HCT116 (cell line): ENCODE measurements around the gene RAD9A. TPM values are rescaled to one million over a fixed set of nuclear protein-coding genes. Genes with fewer than 3 reads are reported as not detected.
A peak's percentile ranks its signal among the peaks of the same experiment; 100 is the strongest.

Experiments used
- ATAC-seq: fragments of 200-7000 bp; cut with Tn5 transposase; 2 replicates; pipeline ENCODE4 v1.9.1; 2020; ENCODE audit warnings: mild to moderate bottlenecking, moderate library complexity
- BruUV-seq: library from RNA; stranded (reverse); fragments of 400-500 nt; replicated peaks from 2 replicates; lab custom pipeline; 2021; lab: Mats Ljungman, UMichigan
- CTCF ChIA-PET: fragments of 300-600 bp; sonication (Branson Sonifier 250); formaldehyde crosslinking; loops from one replicate; lab custom pipeline; 2021; ENCODE audit warnings: antibody characterized with exemption; lab: Charles Lee
- POLR2A ChIA-PET: fragments of 300-600, 350-600 bp; sonication (Branson Sonifier 250); formaldehyde crosslinking; loops from one replicate; lab custom pipeline; 2021; ENCODE audit warnings: antibody characterized with exemption; lab: Charles Lee
- RAD21 ChIA-PET, 2 experiments: fragments of 300-600 bp; sonication (Branson Sonifier 250); formaldehyde crosslinking; loops; one replicate each; lab custom pipeline; 2023; ENCODE audit warnings: low total read pairs in 2 of 2; ENCODE audit not compliant: uncharacterized antibody in 2 of 2, unreplicated experiment in 2 of 2, low non-redundant PET in 1 of 2; lab: Charles Lee
- DNase-seq: peaks from one replicate; pipeline ENCODE4 v3.0.0-alpha.2; 2010; ENCODE audit warnings: low read depth, low spot score
- H2AFZ ChIP-seq: fragments of 200-600 bp; shearing (Covaris generic), sonication (generic); 2 replicates; pipeline ENCODE4 v1.6.1; 2017; ENCODE audit warnings: low read depth, mixed run types, mixed read lengths, antibody characterized with exemption, low read length; ENCODE audit not compliant: poor library complexity, severe bottlenecking
- H3K27ac ChIP-seq: 2 replicates; pipeline ENCODE4 v1.5.1; 2012; ENCODE audit warnings: low read depth, low read length
- H3K27me3 ChIP-seq: fragments of 200-600 bp; sonication (generic); 2 replicates; pipeline ENCODE4 v1.6.1; 2016; ENCODE audit warnings: mixed run types, low read length, mixed read lengths; ENCODE audit not compliant: insufficient read depth
- H3K36me3 ChIP-seq, 2 experiments: fragments of 200-500 bp in 1 of 2; fragments of 200-600 bp in 1 of 2; sonication (Bioruptor generic) in 1 of 2; sonication (generic) in 1 of 2; 2 replicates each; pipeline versions ENCODE4 v1.5.1 to v1.6.1; 2014 to 2016; ENCODE audit warnings: low read length in 2 of 2, inconsistent platforms in 1 of 2, mixed read lengths in 1 of 2, mixed run types in 1 of 2; ENCODE audit not compliant: insufficient read depth in 2 of 2, control insufficient read depth in 1 of 2
- H3K4me1 ChIP-seq, 2 experiments: fragments of 200-600 bp in 1 of 2; sonication (generic) in 1 of 2; 2 replicates each; pipeline versions ENCODE4 v1.5.1 to v1.6.1; 2012 to 2017; ENCODE audit warnings: low read length in 2 of 2, inconsistent platforms in 1 of 2, mild to moderate bottlenecking in 1 of 2, mixed read lengths in 1 of 2, mixed run types in 1 of 2, moderate library complexity in 1 of 2; ENCODE audit not compliant: insufficient read depth in 2 of 2, control insufficient read depth in 1 of 2
- H3K4me2 ChIP-seq: fragments of 200-600 bp; sonication (generic); 2 replicates; pipeline ENCODE4 v1.6.1; 2017; ENCODE audit warnings: mixed run types, low read length, mixed read lengths
- H3K4me3 ChIP-seq, 2 experiments: fragments of 200-600 bp in 1 of 2; sonication (generic) in 1 of 2; replicated peaks in 1 of 2; 2 replicates each; pipeline ENCODE4 v1.5.1; 2011 to 2016; ENCODE audit warnings: low read length in 2 of 2, control low read depth in 1 of 2, low read depth in 1 of 2, mild to moderate bottlenecking in 1 of 2, mixed read lengths in 1 of 2, mixed run types in 1 of 2
- H3K79me2 ChIP-seq: fragments of 200-600 bp; sonication (generic); 2 replicates; pipeline ENCODE4 v1.6.1; 2017; ENCODE audit warnings: mild to moderate bottlenecking, mixed run types, low read length, moderate library complexity, mixed read lengths; ENCODE audit not compliant: insufficient read depth
- H3K9ac ChIP-seq: fragments of 200-600 bp; sonication (generic); 2 replicates; pipeline ENCODE4 v1.6.1; 2016; ENCODE audit warnings: low read length, mixed read lengths
- H3K9me2 ChIP-seq: fragments of 200-600 bp; sonication (generic), shearing (Covaris generic); 2 replicates; pipeline ENCODE4 v1.6.1; 2017; ENCODE audit warnings: mixed run types, mild to moderate bottlenecking, moderate library complexity; ENCODE audit not compliant: insufficient read depth
- H3K9me3 ChIP-seq, 2 experiments: fragments of 200-500 bp in 1 of 2; fragments of 200-600 bp in 1 of 2; sonication (Bioruptor generic) in 1 of 2; sonication (generic) in 1 of 2; 2 replicates each; pipeline ENCODE4 v1.6.1; 2014 to 2017; ENCODE audit warnings: low read length in 2 of 2, mixed read lengths in 2 of 2, inconsistent platforms in 1 of 2, low read depth in 1 of 2, mild to moderate bottlenecking in 1 of 2, mixed run types in 1 of 2, moderate library complexity in 1 of 2; ENCODE audit not compliant: control insufficient read depth in 1 of 2, insufficient read depth in 1 of 2
- H4K20me1 ChIP-seq: fragments of 200-600 bp; sonication (generic), shearing (Covaris generic); 2 replicates; pipeline ENCODE4 v1.6.1; 2017; ENCODE audit warnings: mixed run types, mild to moderate bottlenecking, moderate library complexity; ENCODE audit not compliant: insufficient read depth
- CBX3 ChIP-seq: IDR thresholded peaks from 2 replicates; pipeline ENCODE4 v1.6.1; 2012; ENCODE audit warnings: low read depth
- EZH2phosphoT487 ChIP-seq: fragments of 200-600 bp; IDR thresholded peaks from 2 replicates; pipeline ENCODE4 v1.6.1; 2018; ENCODE audit warnings: antibody characterized with exemption, borderline replicate concordance
- FOSL1 ChIP-seq: IDR thresholded peaks from 2 replicates; pipeline ENCODE4 v1.6.1; 2012; ENCODE audit warnings: low read depth
- POLR2A ChIP-seq: IDR thresholded peaks from 2 replicates; pipeline ENCODE4 v1.7.0; 2011; ENCODE audit warnings: borderline replicate concordance; ENCODE audit not compliant: insufficient read depth, insufficient read length; ENCODE audit errors: extremely low read depth
- SIN3A ChIP-seq: IDR thresholded peaks from 2 replicates; pipeline ENCODE4 v1.6.1; 2012; ENCODE audit warnings: low read depth
- SP1 ChIP-seq: IDR thresholded peaks from 2 replicates; pipeline ENCODE4 v1.6.1; 2012; ENCODE audit warnings: low read depth
- TCF7L2 ChIP-seq: IDR thresholded peaks from 2 replicates; pipeline ENCODE4 v1.7.0; 2011; ENCODE audit warnings: borderline replicate concordance, inconsistent platforms; ENCODE audit not compliant: insufficient read depth, insufficient read length; ENCODE audit errors: extremely low read depth
- YY1 ChIP-seq: IDR thresholded peaks from 2 replicates; pipeline ENCODE4 v1.6.1; 2011; ENCODE audit warnings: low read length, low read depth, moderate library complexity, mild to moderate bottlenecking; ENCODE audit not compliant: insufficient replicate concordance; ENCODE audit errors: extremely low read depth
- ZNF274 ChIP-seq: fragments of 200-500 bp; sonication (Bioruptor generic); IDR thresholded peaks from 2 replicates; pipeline ENCODE4 v1.6.1; 2014; ENCODE audit warnings: mild to moderate bottlenecking, low read depth, low read length, inconsistent platforms
- intact Hi-C: fragments of 100-400 bp; cut with micrococcal nuclease; formaldehyde crosslinking; loops from 2 replicates; pipeline ENCODE4 v1.10.0; 2022
- total RNA-seq: library from RNA; stranded (reverse); gene quantifications from one replicate; pipeline ENCODE4 v1.2.1, GENCODE V29; 2021; ENCODE audit not compliant: unreplicated experiment

Gene RAD9A
- total RNA-seq, 1 experiment from 2014 or later: 49.8 TPM

DNA sequence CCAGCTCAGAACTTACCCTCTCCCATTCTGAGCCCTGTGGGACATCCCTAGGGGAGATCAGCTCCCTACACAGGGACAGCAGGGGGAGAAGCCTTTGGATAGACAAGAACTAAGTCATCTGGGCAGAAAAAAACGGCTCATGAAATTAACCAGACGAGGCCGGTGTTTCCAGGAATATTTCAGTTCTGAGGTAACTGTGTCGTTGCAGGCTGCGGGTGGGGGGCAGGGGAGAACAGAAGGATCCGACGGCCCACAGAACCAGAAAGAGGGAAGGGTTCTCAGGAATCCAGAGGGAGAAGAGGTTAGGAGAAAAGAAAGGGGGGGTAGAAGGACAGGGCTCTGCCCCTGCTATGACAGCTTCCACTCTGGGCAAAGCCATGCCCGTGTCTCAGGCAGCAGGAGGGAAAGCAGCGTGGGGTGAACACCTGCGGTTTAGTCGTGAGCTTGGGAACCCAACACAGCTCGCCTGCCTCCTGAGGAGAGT lies 21.9 kb upstream of the RAD9A start:
- DNase-seq (no peak), ATAC-seq (no peak)
- Histone ChIP-seq H3K9me3 (no peaks in the 10 kb centered on the region), H3K9me2 (no peaks in the 10 kb centered on the region), H2AFZ (no peak overlapping the region), H3K4me3 (no peak overlapping the region), H3K9ac (no peak overlapping the region), H3K4me1 (peaks cover 21 to 65% of the 10 kb centered on the region in 2 experiments), H3K36me3 (peaks cover 0 to 5% of the 10 kb centered on the region in 2 experiments; a peak in 1 of 4 replicates), H4K20me1 (no peaks in the 10 kb centered on the region), H3K27ac (no peak overlapping the region), H3K27me3 (no peaks in the 10 kb centered on the region), H3K4me2 (no peak overlapping the region), H3K79me2 (peaks cover 58% of the 10 kb centered on the region)
- intact Hi-C loops: no loop called here
- BruUV-seq: no TSS peak
- no peak for TF ChIP-seq ZNF274
- no peak for TF ChIP-seq CBX3
- TF ChIP-seq FOSL1: no peak
- RAD21 ChIA-PET: interaction anchor here (0.6 to 3.3 kb wide), 3 partner anchors 8 to 12 kb away, joined by 3 to 15 read pairs (median 6); no protein-coding TSS in a partner anchor
- CTCF ChIA-PET: interaction anchor here (0.7 to 15.5 kb wide), 3 partner anchors 12 to 17 kb away, joined by 3 to 456 read pairs (median 44); partner anchors contain the start of gene POLD4
- POLR2A ChIA-PET: interaction anchor here (3.5 to 15.1 kb wide), 2 partner anchors 8 to 15 kb away, joined by 15 to 210 read pairs; partner anchors contain the start of gene POLD4

DNA sequence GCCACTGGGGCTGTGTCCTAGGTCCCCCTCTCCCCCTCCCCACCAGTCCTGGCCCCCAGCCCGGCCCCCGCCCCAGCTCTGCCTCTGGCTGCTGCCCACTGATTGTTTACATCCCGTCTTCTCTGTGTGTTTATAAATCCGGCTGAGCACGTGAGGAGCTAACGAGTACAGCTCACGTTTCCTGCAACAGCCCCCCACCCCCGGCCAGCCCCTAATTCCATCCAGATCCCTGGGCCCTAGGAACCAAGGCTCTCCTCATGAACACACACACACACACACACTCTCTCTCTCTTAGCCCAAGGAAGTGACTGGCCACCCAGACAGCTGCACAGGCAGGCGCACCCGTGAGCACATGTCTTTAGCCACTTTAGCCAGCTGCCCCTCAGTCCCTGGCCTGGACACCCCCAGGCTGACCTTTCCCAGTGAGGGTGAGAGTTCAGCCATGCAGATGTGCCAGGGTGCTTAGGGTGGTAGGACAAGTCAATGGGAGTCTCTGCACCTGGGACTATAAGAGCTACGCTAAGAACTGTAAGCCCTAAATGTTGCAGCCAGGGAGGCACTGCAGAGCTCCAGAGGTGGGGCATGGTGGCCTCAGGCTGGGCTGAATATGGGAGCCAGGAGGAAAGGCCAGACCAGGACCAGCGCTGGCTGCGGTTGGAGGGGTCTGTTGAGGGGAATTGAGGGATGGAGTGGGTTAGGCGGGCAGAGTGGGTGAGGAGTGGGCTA lies 21.3 kb upstream of the RAD9A start:
- POLR2A ChIA-PET: interaction anchor here (2.0 to 15.1 kb wide), 3 partner anchors 9 to 16 kb away, joined by 7 to 210 read pairs (median 15); partner anchors contain the start of gene POLD4

More for the DNA sequence above, 21.3 kb upstream of the RAD9A start:
- CTCF ChIA-PET: interaction anchor here (0.7 to 15.5 kb wide), 3 partner anchors 11 to 17 kb away, joined by 3 to 456 read pairs (median 44); partner anchors contain the start of gene POLD4
- H3K9me2 ChIP-seq: no peaks in the 10 kb centered on the region
- intact Hi-C loops: loop anchor here (1.0 kb wide), 1 partner anchor 12 kb away; no protein-coding TSS in a partner anchor
- DNase-seq: no peak
- no peak for ATAC-seq
- peaks cover 25 to 72% of the 10 kb centered on the region in 2 experiments for H3K4me1 ChIP-seq
- H3K27ac ChIP-seq: peak overlapping the region; percentile 100; the same call in 1 of the 2 replicates
- no peaks in the 10 kb centered on the region for H3K9me3 ChIP-seq
- RAD21 ChIA-PET: interaction anchor here (0.6 to 3.3 kb wide), 3 partner anchors 12 to 74 kb away, joined by 3 to 15 read pairs (median 4); no protein-coding TSS in a partner anchor
- no peaks in the 10 kb centered on the region for H4K20me1 ChIP-seq
- no peak overlapping the region for H3K4me3 ChIP-seq
- H3K79me2 ChIP-seq: peaks cover 58% of the 10 kb centered on the region
- TF ChIP-seq SIN3A (no peak), SP1 (no peak), CBX3 (no peak), YY1 (no peak), TCF7L2 (no peak), EZH2phosphoT487 (no peak), POLR2A (no peak)
- peak overlapping the region; percentile 100; the same call in 1 of the 2 replicates for H3K9ac ChIP-seq
- H3K36me3 ChIP-seq: no peaks in the 10 kb centered on the region; a peak in 1 of 4 replicates
- no peaks in the 10 kb centered on the region for H3K27me3 ChIP-seq
- peak overlapping the region; percentile 88 for H3K4me2 ChIP-seq
- H2AFZ ChIP-seq: no peak overlapping the region
- no TSS peak for BruUV-seq
